Common myeloid progenitor, CD34-positive (primary cell): Measurements from ENCODE around the gene NANP.
"Not testable (repeated sequence)": the region's sequence is repeated elsewhere in the genome, so short reads cannot be mapped to it uniquely, and the experiment has no call there.

Source experiments
- CTCF ChIA-PET: fragments of 350-600 bp; sonication (Branson Sonifier 250); formaldehyde crosslinking; loops from one replicate; lab custom pipeline; 2021; ENCODE audit warnings: antibody characterized with exemption; lab: Charles Lee
- POLR2A ChIA-PET: fragments of 350-600 bp; sonication (Branson Sonifier 250); formaldehyde crosslinking; loops from one replicate; lab custom pipeline; 2021; ENCODE audit warnings: antibody characterized with exemption; lab: Charles Lee
- DNase-seq, 3 donors: peaks; one replicate each; pipeline versions ENCODE4 v3.0.0 to v3.0.0-alpha.2; 2013
- H3K27ac ChIP-seq, 2 experiments: 1 replicate in 1 of 2; 2 replicates in 1 of 2; pipeline ENCODE4 v1.7.0; 2013; ENCODE audit warnings: inconsistent platforms in 2 of 2, low read length in 2 of 2, mild to moderate bottlenecking in 2 of 2, low read depth in 1 of 2, moderate library complexity in 1 of 2; ENCODE audit not compliant: severe bottlenecking in 2 of 2, insufficient read depth in 1 of 2, poor library complexity in 1 of 2
- H3K27me3 ChIP-seq, 5 experiments: replicated peaks in 2 of 5; 1 replicate in 3 of 5; 2 replicates in 2 of 5; pipeline versions ENCODE4 v1.6.1 to v1.7.0; 2013; ENCODE audit warnings: low read length in 4 of 5, mild to moderate bottlenecking in 2 of 5, moderate library complexity in 2 of 5, inconsistent platforms in 1 of 5; ENCODE audit not compliant: insufficient read depth in 5 of 5, control insufficient read depth in 4 of 5
- H3K36me3 ChIP-seq, 4 experiments: 1 replicate in 2 of 4; 2 replicates in 2 of 4; pipeline versions ENCODE4 v1.6.1 to v1.7.0; 2013; ENCODE audit warnings: low read length in 3 of 4, control low read depth in 1 of 4, mild to moderate bottlenecking in 1 of 4; ENCODE audit not compliant: control insufficient read depth in 4 of 4, insufficient read depth in 4 of 4
- H3K4me1 ChIP-seq, 4 experiments: 1 replicate in 3 of 4; 2 replicates in 1 of 4; pipeline versions ENCODE4 v1.6.1 to v1.7.1; 2013; ENCODE audit warnings: low read length in 3 of 4, mild to moderate bottlenecking in 3 of 4, control low read depth in 1 of 4, inconsistent platforms in 1 of 4, moderate library complexity in 1 of 4; ENCODE audit not compliant: control insufficient read depth in 4 of 4, insufficient read depth in 4 of 4; ENCODE audit errors: control extremely low read depth in 1 of 4
- H3K4me3 ChIP-seq, 7 experiments: 1 replicate in 4 of 7; 2 replicates in 3 of 7; pipeline versions ENCODE4 v1.5.1 to v1.7.0; 2013; ENCODE audit warnings: mild to moderate bottlenecking in 7 of 7, low read length in 6 of 7, moderate library complexity in 6 of 7, inconsistent platforms in 2 of 7, low read depth in 2 of 7, control low read depth in 1 of 7; ENCODE audit not compliant: insufficient read depth in 4 of 7, control insufficient read depth in 1 of 7; ENCODE audit errors: extremely low read depth in 1 of 7
- H3K9me3 ChIP-seq, 5 experiments: 1 replicate in 4 of 5; 2 replicates in 1 of 5; pipeline versions ENCODE4 v1.6.1 to v1.7.1; 2013; ENCODE audit warnings: low read length in 4 of 5, mild to moderate bottlenecking in 2 of 5, inconsistent platforms in 1 of 5, low read depth in 1 of 5, moderate library complexity in 1 of 5; ENCODE audit not compliant: control insufficient read depth in 4 of 5, insufficient read depth in 2 of 5; ENCODE audit errors: control extremely low read depth in 1 of 5
- WGBS: methylation state at CpG from one replicate; pipeline ENCODE4 v1.1.5; 2013; ENCODE audit not compliant: insufficient coverage; 5-methylcytosine and 5-hydroxymethylcytosine counted together

NANP gene

DNA sequence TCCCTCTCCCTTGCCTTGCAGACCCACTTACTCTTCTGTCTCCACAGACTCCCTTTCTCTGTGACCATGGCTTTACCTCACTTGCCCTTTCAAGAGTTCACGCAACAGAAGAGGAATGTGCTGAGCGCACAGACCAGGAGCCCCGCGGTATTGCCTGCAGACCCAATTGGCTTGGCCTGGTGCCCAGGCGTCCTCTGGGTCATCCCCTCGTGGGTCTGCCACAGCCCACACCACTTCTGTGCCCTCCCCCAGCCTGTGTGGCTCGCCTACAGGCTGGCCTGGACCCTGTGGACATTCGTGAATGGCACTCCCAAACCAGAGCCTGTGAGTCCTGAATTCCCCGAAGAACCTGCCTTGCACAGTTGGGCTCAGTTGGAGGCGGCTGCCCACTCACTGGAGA is 23.2 kb downstream of the NANP start:
- H3K4me1 ChIP-seq: no peaks in the 10 kb centered on the region
- DNase-seq: no peak
- ChIA-PET POLR2A (no interaction called here), CTCF (no interaction called here)
- no peak overlapping the region for H3K27ac ChIP-seq
- 90% methylated on average over 8 of the region's 10 CpGs for WGBS
- no peak overlapping the region for H3K4me3 ChIP-seq
- no peaks in the 10 kb centered on the region for H3K27me3 ChIP-seq
- H3K36me3 ChIP-seq: no peaks in the 10 kb centered on the region
- peaks cover 0 to 2% (median 0%) of the 10 kb centered on the region in 5 experiments for H3K9me3 ChIP-seq

DNA sequence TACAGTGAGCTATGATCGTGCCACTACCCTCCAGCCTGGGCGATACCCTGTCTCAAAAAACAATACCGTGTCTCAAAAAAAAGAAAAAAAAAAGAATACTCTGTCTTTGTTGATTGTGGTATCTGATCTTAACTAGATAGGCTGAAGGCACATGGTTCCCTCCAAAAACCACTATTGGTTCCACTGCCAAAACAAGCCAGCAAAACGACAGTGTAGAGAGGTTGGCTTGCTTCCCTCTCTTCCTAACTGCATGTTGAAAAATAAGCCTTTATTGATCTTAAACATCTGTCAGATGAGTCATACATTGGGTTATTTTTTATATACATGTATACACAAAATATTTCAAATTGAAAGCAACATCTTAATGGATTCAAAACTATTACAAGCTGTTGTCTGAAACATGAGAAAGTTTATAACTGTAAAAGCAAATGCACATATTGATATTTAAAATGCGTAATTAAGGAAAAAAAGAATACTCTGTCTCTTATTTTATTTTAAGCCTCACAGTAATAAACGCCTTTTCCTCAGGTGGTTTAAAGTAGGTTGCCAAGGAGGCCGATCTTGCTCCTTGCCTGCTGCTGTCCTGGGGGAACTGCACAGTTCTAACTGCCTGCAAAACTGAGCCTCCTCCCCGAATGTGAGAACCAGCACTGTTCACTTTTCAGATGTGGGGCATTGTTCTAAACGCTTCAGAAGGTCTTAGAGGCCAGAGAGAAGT is 31.5 kb downstream of the NANP start:
- POLR2A ChIA-PET: no interaction called here
- Histone ChIP-seq H3K9me3 (no peaks in the 10 kb centered on the region), H3K27me3 (peaks cover 0 to 18% (median 3%) of the 10 kb centered on the region in 5 experiments), H3K4me1 (no peaks in the 10 kb centered on the region), H3K27ac (no peak overlapping the region), H3K36me3 (no peaks in the 10 kb centered on the region), H3K4me3 (no peak overlapping the region)
- no peak for DNase-seq
- 88% methylated on average over 4 of the region's 9 CpGs for WGBS
- CTCF ChIA-PET: no interaction called here

DNA sequence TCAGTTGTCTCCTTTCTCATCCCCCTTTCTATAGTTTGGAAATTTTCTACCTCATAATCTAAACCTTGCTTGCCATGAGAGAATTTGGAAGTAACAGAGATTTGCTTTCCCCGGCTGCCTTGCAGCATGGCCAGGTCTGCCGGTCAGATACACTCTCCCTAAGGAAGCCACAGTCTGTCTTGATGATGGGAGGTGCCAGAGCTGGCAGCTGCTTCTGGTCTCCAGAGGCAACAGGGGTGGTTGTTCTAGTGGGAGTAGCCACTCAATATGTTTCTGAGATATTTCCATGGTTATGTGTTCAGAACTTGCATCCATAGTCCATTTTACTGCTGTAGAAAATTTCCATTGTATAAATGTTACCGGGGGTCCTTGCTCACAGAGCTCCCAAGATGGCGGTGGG is 33.0 kb downstream of the NANP start:
- 100% methylated on average over 2 of the region's 4 CpGs for WGBS
- DNase-seq, CTCF ChIA-PET, H3K4me3 ChIP-seq, H3K36me3 ChIP-seq, H3K4me1 ChIP-seq, H3K9me3 ChIP-seq, H3K27ac ChIP-seq: not testable (repeated sequence)
- POLR2A ChIA-PET: interaction anchor here (0.6 kb wide), 1 partner anchor 707 kb away, joined by 3 read pairs; no protein-coding TSS in a partner anchor
- H3K27me3 ChIP-seq: peaks cover 0 to 32% (median 6%) of the 10 kb centered on the region in 5 experiments

DNA sequence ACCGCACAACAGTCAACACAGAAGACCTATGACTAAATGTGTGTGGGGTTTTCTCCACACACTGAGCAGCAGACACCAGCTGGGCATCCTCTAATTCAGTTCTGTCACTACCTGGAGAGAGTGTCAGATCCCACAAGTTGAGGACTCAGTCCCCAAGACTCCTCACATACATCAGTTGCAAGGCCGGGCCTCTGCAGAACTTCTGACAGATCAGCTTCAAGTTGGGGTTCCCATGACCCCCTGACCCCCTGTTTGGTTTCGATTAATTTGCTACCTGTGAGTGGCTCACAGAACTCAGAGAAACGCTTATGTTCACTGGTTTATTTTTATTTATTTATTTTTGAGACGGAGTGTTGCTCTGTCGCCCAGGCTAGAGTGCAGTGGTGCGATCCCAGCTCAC is 35.3 kb downstream of the NANP start:
- H3K9me3 ChIP-seq: peaks cover 0 to 1% (median 0%) of the 10 kb centered on the region in 5 experiments
- peaks cover 0 to 50% (median 18%) of the 10 kb centered on the region in 5 experiments for H3K27me3 ChIP-seq
- DNase-seq: no peak
- CTCF ChIA-PET: no interaction called here
- no peaks in the 10 kb centered on the region for H3K36me3 ChIP-seq
- no peak overlapping the region for H3K27ac ChIP-seq
- no peak overlapping the region for H3K4me3 ChIP-seq
- H3K4me1 ChIP-seq: peaks cover 0 to 12% (median 7%) of the 10 kb centered on the region in 4 experiments
- POLR2A ChIA-PET: interaction anchor here (0.6 kb wide), 1 partner anchor 53 kb away, joined by 3 read pairs; no protein-coding TSS in a partner anchor
- 100% methylated on average over 4 of the region's 7 CpGs for WGBS

DNA sequence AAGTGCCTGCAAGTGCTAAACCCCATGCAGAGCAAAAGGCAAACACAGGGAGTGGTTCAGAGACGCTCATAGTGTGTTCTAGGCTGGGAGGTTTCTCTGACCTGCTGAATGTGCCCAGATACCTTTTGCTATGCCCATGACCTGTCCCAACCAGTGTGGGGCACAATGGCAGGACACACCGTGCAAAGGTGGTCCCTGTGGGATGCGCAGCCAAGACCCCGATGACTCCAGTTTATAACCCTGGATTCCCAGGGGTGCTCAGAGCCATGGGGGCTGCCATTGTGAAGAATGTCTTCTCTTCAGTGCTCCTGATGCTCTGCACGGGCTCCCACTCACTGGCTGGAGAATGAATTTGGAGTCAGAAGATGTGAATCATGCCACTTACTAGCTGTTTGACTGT is 36.3 kb downstream of the NANP start:
- CTCF ChIA-PET: no interaction called here

DNA sequence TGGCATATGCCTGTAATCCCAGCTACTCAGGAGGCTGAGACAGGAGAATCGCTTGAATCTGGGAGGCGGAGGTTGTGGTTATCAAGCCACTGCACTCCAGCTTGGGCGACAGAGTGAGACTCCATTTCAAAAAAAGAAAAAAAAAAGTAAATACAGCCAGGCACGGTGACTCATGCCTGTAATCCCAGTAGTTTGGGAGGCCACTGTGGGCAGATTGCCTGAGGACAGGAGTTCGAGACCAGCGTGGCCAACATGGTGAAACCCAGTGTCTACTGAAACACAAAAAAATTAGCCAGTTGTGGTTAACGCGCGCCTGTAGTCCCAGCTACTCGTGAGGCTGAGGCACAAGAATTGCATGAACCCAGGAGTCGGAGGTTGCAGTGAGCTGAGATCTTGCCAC is 36.9 kb downstream of the NANP start:
- H3K36me3 ChIP-seq: no peaks in the 10 kb centered on the region
- peaks cover 0 to 12% (median 7%) of the 10 kb centered on the region in 4 experiments for H3K4me1 ChIP-seq
- peaks cover 0 to 2% (median 0%) of the 10 kb centered on the region in 5 experiments for H3K9me3 ChIP-seq
- H3K4me3 ChIP-seq: no peak overlapping the region
- DNase-seq: no peak
- H3K27me3 ChIP-seq: peaks cover 0 to 61% (median 20%) of the 10 kb centered on the region in 5 experiments
- ChIA-PET CTCF (no interaction called here), POLR2A (no interaction called here)
- 92% methylated on average over 8 of the region's 11 CpGs for WGBS
- no peak overlapping the region for H3K27ac ChIP-seq

More for the DNA sequence above, 36.3 kb downstream of the NANP start:
- Histone ChIP-seq H3K9me3 (peaks cover 0 to 2% (median 0%) of the 10 kb centered on the region in 5 experiments), H3K27me3 (peaks cover 0 to 55% (median 20%) of the 10 kb centered on the region in 5 experiments), H3K4me1 (peaks cover 0 to 12% (median 7%) of the 10 kb centered on the region in 4 experiments), H3K4me3 (no peak overlapping the region), H3K36me3 (no peaks in the 10 kb centered on the region), H3K27ac (no peak overlapping the region)
- 88% methylated on average over 5 of the region's 5 CpGs for WGBS
- POLR2A ChIA-PET: no interaction called here
- no peak for DNase-seq
